GM19025 (cell line): Measurements from ENCODE around the gene YY1.
"Not testable (repeated sequence)": the region's sequence is repeated elsewhere in the genome, so short reads cannot be mapped to it uniquely, and the experiment has no call there.

Experiments
- ATAC-seq: cut with Tn5 transposase; IDR thresholded peaks from one replicate; pipeline ENCODE4 v1.9.1; 2021; ENCODE audit warnings: mild to moderate bottlenecking, low read depth, moderate library complexity; ENCODE audit not compliant: unreplicated experiment

Gene YY1

GRCh38 chr14:100309028-100309737 is 70.2 kb downstream of the YY1 start:
- no peak for ATAC-seq

- ATAC-seq, result not testable (repeated sequence)
Measured at GRCh38 chr14:100312110-100312876, 73.3 kb downstream of the YY1 start.

- ATAC-seq, result no peak
Measured at GRCh38 chr14:100312877-100313400, 74.0 kb downstream of the YY1 start.

GRCh38 chr14:100313464-100314230 is 74.7 kb downstream of the YY1 start:
- ATAC-seq, result no peak

GRCh38 chr14:100314724-100315123 is 75.8 kb downstream of the YY1 start:
- no peak for ATAC-seq

GRCh38 chr14:100317389-100317788 is 78.4 kb downstream of the YY1 start:
- no peak for ATAC-seq

GRCh38 chr14:100317912-100318808 is 79.2 kb downstream of the YY1 start:
- ATAC-seq, result peak; percentile 83

GRCh38 chr14:100320157-100320856 is 81.4 kb downstream of the YY1 start:
- ATAC-seq, result no peak

GRCh38 chr14:100321473-100322137 is 82.7 kb downstream of the YY1 start:
- no peak for ATAC-seq

GRCh38 chr14:100322138-100322957 is 83.4 kb downstream of the YY1 start:
- ATAC-seq, result no peak

- ATAC-seq, result no peak
Measured at GRCh38 chr14:100323121-100323941, 84.4 kb downstream of the YY1 start, which contains the start of gene SLC25A47. SLC25A47 (plus strand) TSS chr14:100323339; CDS start chr14:100323415, 76 bp downstream.

GRCh38 chr14:100323942-100324307 is 85.0 kb downstream of the YY1 start:
- no peak for ATAC-seq

- no peak for ATAC-seq
Measured at GRCh38 chr14:100325231-100325632, 86.3 kb downstream of the YY1 start.

GRCh38 chr14:100325958-100326357 is 87.0 kb downstream of the YY1 start:
- no peak for ATAC-seq

- ATAC-seq, result no peak
Measured at GRCh38 chr14:100327128-100327527, 88.2 kb downstream of the YY1 start.

GRCh38 chr14:100328495-100329163 is 89.7 kb downstream of the YY1 start:
- no peak for ATAC-seq
